ENCODE measurements around the gene DNAJB8. TPM values are rescaled to one million over a fixed set of nuclear protein-coding genes. Genes with fewer than 3 reads are reported as not detected.

The DNAJB8 gene
- total RNA-seq, 4 donors from 2014 or later = not detected

GRCh38 chr3:128426128-128426921 lies 40.4 kb downstream of the DNAJB8 start:
- H3K4me1 ChIP-seq = no peaks in the 10 kb centered on the region
- TF ChIP-seq POLR2A (IDR thresholded peaks at IDR 0.05) = no peak
- peak; percentile 68 to 99 (median 94) for TF ChIP-seq CTCF (IDR thresholded peaks at IDR 0.05 in 4 of 5, conservative IDR thresholded peaks at IDR 0.05 in 1 of 5)
- in situ Hi-C loops (cut with MboI; ENCODE audit: low sequenced_read_pairs in 4 of 4) = loop anchor here in 2 of 4 donors (10.0 to 25.0 kb wide), 2 partner anchors 161 to 178 kb away; no protein-coding TSS in a partner anchor
- no peaks in the 10 kb centered on the region for H3K9me3 ChIP-seq
- DNase-seq (no peak), ATAC-seq (peak; percentile 78 to 81)
- H3K27ac ChIP-seq = no peak overlapping the region
- peak overlapping the region in 3 of 4 donors; percentile 24 to 40 (median 35) for H3K4me3 ChIP-seq
- H3K36me3 ChIP-seq = no peaks in the 10 kb centered on the region
- intact Hi-C loops (cut with DNase I; ENCODE audit: low total_unique reads) = loop anchor here (1.0 kb wide), 2 partner anchors 72 to 182 kb away; no protein-coding TSS in a partner anchor
- H3K27me3 ChIP-seq = peaks cover 0 to 5% (median 0%) of the 10 kb centered on the region in 3 donors

DNA sequence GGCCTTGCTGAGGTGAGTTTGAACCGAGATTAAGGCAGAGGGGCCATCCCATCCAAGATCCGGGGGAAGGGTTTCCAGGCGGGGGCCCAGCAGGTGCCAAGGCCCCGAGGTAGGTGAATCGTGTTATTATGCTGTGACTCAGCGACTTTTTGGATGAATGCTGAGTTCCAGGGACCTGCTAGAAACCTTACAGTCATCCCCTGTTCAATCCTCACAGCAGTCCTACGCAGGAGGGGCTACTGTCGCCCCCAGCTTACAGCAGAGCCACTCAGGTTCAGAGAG lies 40.9 kb downstream of the DNAJB8 start:
- Histone ChIP-seq H3K4me3 (no peak overlapping the region), H3K27ac (no peak overlapping the region), H3K36me3 (no peaks in the 10 kb centered on the region), H3K27me3 (no peaks in the 10 kb centered on the region), H3K9me3 (no peaks in the 10 kb centered on the region), H3K4me1 (no peaks in the 10 kb centered on the region)
- DNase-seq (no peak), ATAC-seq (no peak)
- in situ Hi-C loops (cut with MboI; ENCODE audit: low sequenced_read_pairs in 4 of 4) (loop anchor here in 2 of 4 donors (10.0 to 25.0 kb wide), 2 partner anchors 162 to 179 kb away; no protein-coding TSS in a partner anchor), intact Hi-C loops (cut with DNase I; ENCODE audit: low total_unique reads) (loop anchor here (1.0 kb wide), 2 partner anchors 73 to 183 kb away; no protein-coding TSS in a partner anchor)
- no peak for TF ChIP-seq CTCF (IDR thresholded peaks at IDR 0.05 in 4 of 5, conservative IDR thresholded peaks at IDR 0.05 in 1 of 5)
- no peak for TF ChIP-seq POLR2A (IDR thresholded peaks at IDR 0.05)

GRCh38 chr3:128425142-128425845 lies 41.4 kb downstream of the DNAJB8 start:
- no peak overlapping the region for H3K4me3 ChIP-seq
- TF ChIP-seq CTCF (IDR thresholded peaks at IDR 0.05 in 4 of 5, conservative IDR thresholded peaks at IDR 0.05 in 1 of 5) = no peak
- TF ChIP-seq POLR2A (IDR thresholded peaks at IDR 0.05) = no peak
- H3K9me3 ChIP-seq = no peaks in the 10 kb centered on the region
- H3K4me1 ChIP-seq = no peaks in the 10 kb centered on the region
- H3K27me3 ChIP-seq = no peaks in the 10 kb centered on the region
- ATAC-seq (no peak), DNase-seq (no peak)
- H3K36me3 ChIP-seq = no peaks in the 10 kb centered on the region
- intact Hi-C loops (cut with DNase I; ENCODE audit: low total_unique reads) = no loop called here
- H3K27ac ChIP-seq = no peak overlapping the region
- in situ Hi-C loops (cut with MboI; ENCODE audit: low sequenced_read_pairs in 4 of 4) = loop anchor here in 2 of 4 donors (10.0 to 25.0 kb wide), 2 partner anchors 162 to 180 kb away; no protein-coding TSS in a partner anchor

GRCh38 chr3:128424508-128425069 lies 42.1 kb downstream of the DNAJB8 start:
- Histone ChIP-seq H3K4me3 (no peak overlapping the region), H3K4me1 (no peaks in the 10 kb centered on the region), H3K27ac (no peak overlapping the region), H3K9me3 (no peaks in the 10 kb centered on the region), H3K36me3 (no peaks in the 10 kb centered on the region), H3K27me3 (no peaks in the 10 kb centered on the region)
- intact Hi-C loops (cut with DNase I; ENCODE audit: low total_unique reads) (no loop called here), in situ Hi-C loops (cut with MboI; ENCODE audit: low sequenced_read_pairs in 4 of 4) (loop anchor here in 2 of 4 donors (10.0 to 25.0 kb wide), 2 partner anchors 163 to 180 kb away; no protein-coding TSS in a partner anchor)
- TF ChIP-seq POLR2A (IDR thresholded peaks at IDR 0.05) = no peak
- TF ChIP-seq CTCF (IDR thresholded peaks at IDR 0.05 in 4 of 5, conservative IDR thresholded peaks at IDR 0.05 in 1 of 5) = no peak
- ATAC-seq (no peak), DNase-seq (no peak)
